GM12878 (cell line): Measurements from ENCODE around the gene REPS1. TPM values are rescaled to one million over a fixed set of nuclear protein-coding genes. Genes with fewer than 3 reads are reported as not detected.
"Not testable (repeated sequence)": the region's sequence is repeated elsewhere in the genome, so short reads cannot be mapped to it uniquely, and the experiment has no call there.

Experiments
- ATAC-seq: fragments of 200-7000 bp; cut with Tn5 transposase; 3 replicates; pipeline ENCODE4 v1.9.1; 2020; ENCODE audit warnings: mild to moderate bottlenecking, moderate library complexity
- BruUV-seq: library from RNA; stranded (reverse); fragments of 400-500 nt; replicated peaks from 2 replicates; lab custom pipeline; 2021; lab: Mats Ljungman, UMichigan
- CTCF ChIA-PET: fragments of 300-600 bp; sonication (Branson Sonifier 250); formaldehyde crosslinking; extraction: SDS; loops from one replicate; lab custom pipeline; 2021; ENCODE audit warnings: inconsistent platforms; lab: Yijun Ruan, JAX
- POLR2A ChIA-PET: fragments of 350-600 bp; formaldehyde crosslinking; extraction: SDS; loops from one replicate; lab custom pipeline; 2021; ENCODE audit warnings: inconsistent platforms; lab: Charles Lee
- RAD21 ChIA-PET: fragments of 300-600 bp; sonication (Branson Sonifier 250); formaldehyde crosslinking; loops from one replicate; lab custom pipeline; 2023; ENCODE audit warnings: antibody characterized with exemption; ENCODE audit not compliant: unreplicated experiment; lab: Charles Lee
- SMC1A ChIA-PET: fragments of 300-600 bp; sonication (Branson Sonifier 250); formaldehyde crosslinking; loops from one replicate; lab custom pipeline; 2023; ENCODE audit not compliant: unreplicated experiment, uncharacterized antibody; lab: Charles Lee
- DNase-seq: peaks from one replicate; pipeline ENCODE4 v3.0.0-alpha.2; 2011; ENCODE audit warnings: low read depth, low spot score
- FAIRE-seq: peaks from 3 replicates; lab custom pipeline; 2011; peaks lifted over from hg19 to GRCh38; lab: Jason Lieb, UNC
- H2AFZ ChIP-seq: 2 replicates; pipeline ENCODE4 v1.6.0; 2011; ENCODE audit warnings: low read depth, low read length, control low read depth; ENCODE audit not compliant: control insufficient read depth
- H3K27ac ChIP-seq: 2 replicates; pipeline ENCODE4 v1.5.1; 2011; ENCODE audit warnings: control low read depth; ENCODE audit not compliant: control insufficient read depth, insufficient read depth
- H3K27me3 ChIP-seq, 2 experiments: replicated peaks in 1 of 2; 2 replicates each; pipeline versions ENCODE4 v1.6.0 to v1.6.1; 2011; ENCODE audit warnings: low read length in 1 of 2; ENCODE audit not compliant: control insufficient read depth in 2 of 2, insufficient read depth in 2 of 2
- H3K36me3 ChIP-seq, 2 experiments: 2 replicates each; pipeline ENCODE4 v1.5.1; 2011; ENCODE audit warnings: low read length in 1 of 2; ENCODE audit not compliant: control insufficient read depth in 2 of 2, insufficient read depth in 2 of 2
- H3K4me1 ChIP-seq: 2 replicates; pipeline ENCODE4 v1.6.1; 2011; ENCODE audit warnings: mild to moderate bottlenecking, low read length, moderate library complexity, mixed read lengths; ENCODE audit not compliant: control insufficient read depth, insufficient read depth
- H3K4me2 ChIP-seq: 2 replicates; pipeline ENCODE4 v1.6.0; 2011; ENCODE audit warnings: control low read depth; ENCODE audit not compliant: control insufficient read depth, insufficient read depth
- H3K4me3 ChIP-seq: fragments of 200-600 bp; sonication (generic); 2 replicates; pipeline ENCODE4 v1.5.1; 2016
- H3K79me2 ChIP-seq: 2 replicates; pipeline ENCODE4 v1.6.0; 2011; ENCODE audit warnings: low read length; ENCODE audit not compliant: control insufficient read depth, insufficient read depth
- H3K9ac ChIP-seq: 2 replicates; pipeline ENCODE4 v1.8.0; 2011; ENCODE audit warnings: low read length, control low read depth, mixed read lengths; ENCODE audit not compliant: control insufficient read depth, insufficient read depth
- H3K9me3 ChIP-seq: replicated peaks from 3 replicates; pipeline ENCODE4 v1.5.1; 2011; ENCODE audit warnings: mild to moderate bottlenecking, low read length; ENCODE audit not compliant: control insufficient read depth, insufficient read depth
- H4K20me1 ChIP-seq: 2 replicates; pipeline ENCODE4 v1.6.0; 2011; ENCODE audit not compliant: control insufficient read depth, insufficient read depth
- ATF7 ChIP-seq: fragments of 450-650 bp; IDR thresholded peaks from 2 replicates; pipeline ENCODE4 v1.6.1; 2016; ENCODE audit warnings: low read depth, mild to moderate bottlenecking
- BHLHE40 ChIP-seq, 2 experiments: fragments of 450-650 bp in 1 of 2; IDR thresholded peaks; 2 replicates each; pipeline ENCODE4 v1.6.1; 2011 to 2017; ENCODE audit warnings: low read depth in 2 of 2, borderline replicate concordance in 1 of 2, improper control_type of control experiment in 1 of 2, low read length in 1 of 2, mild to moderate bottlenecking in 1 of 2
- BRCA1 ChIP-seq: IDR thresholded peaks from 2 replicates; pipeline ENCODE4 v1.6.1; 2011; ENCODE audit warnings: low read depth, low read length, improper control_type of control experiment
- CEBPB ChIP-seq, 2 experiments: fragments of 150-350 bp in 1 of 2; IDR thresholded peaks; 2 replicates each; pipeline ENCODE4 v1.6.1; 2012 to 2014; ENCODE audit warnings: low read depth in 2 of 2, low read length in 2 of 2, borderline replicate concordance in 1 of 2, inconsistent platforms in 1 of 2
- FOXK2 ChIP-seq: fragments of 450-650 bp; IDR thresholded peaks from 2 replicates; pipeline ENCODE4 v1.6.1; 2017; ENCODE audit warnings: mild to moderate bottlenecking, moderate library complexity
- FOXM1 ChIP-seq: IDR thresholded peaks from 2 replicates; pipeline ENCODE4 v1.6.1; 2012; ENCODE audit warnings: low read depth, mild to moderate bottlenecking, inconsistent platforms, low read length, moderate library complexity
- IKZF2 ChIP-seq, 2 experiments: fragments of 450-650 bp; IDR thresholded peaks; 2 replicates each; pipeline ENCODE4 v1.6.1; 2017; ENCODE audit warnings: mild to moderate bottlenecking in 2 of 2, moderate library complexity in 2 of 2
- JUNB ChIP-seq: IDR thresholded peaks from 2 replicates; pipeline ENCODE4 v1.6.1; 2016; ENCODE audit warnings: antibody characterized with exemption, mild to moderate bottlenecking
- MEF2A ChIP-seq: IDR thresholded peaks from 2 replicates; pipeline ENCODE4 v1.6.1; 2011; ENCODE audit warnings: low read depth, mild to moderate bottlenecking, low read length, moderate library complexity; ENCODE audit not compliant: insufficient read depth
- MEF2B ChIP-seq: fragments of 450-650 bp; IDR thresholded peaks from 2 replicates; pipeline ENCODE4 v1.6.1; 2018; ENCODE audit warnings: mild to moderate bottlenecking, moderate library complexity; ENCODE audit not compliant: partially characterized antibody, poor library complexity, severe bottlenecking
- MTA2 ChIP-seq: fragments of 450-650 bp; IDR thresholded peaks from 2 replicates; pipeline ENCODE4 v1.6.1; 2016; ENCODE audit warnings: low read depth, mild to moderate bottlenecking, moderate library complexity
- NFYB ChIP-seq: IDR thresholded peaks from 2 replicates; pipeline ENCODE4 v1.6.1; 2011; ENCODE audit warnings: low read depth, mild to moderate bottlenecking, low read length, improper control_type of control experiment, moderate library complexity; ENCODE audit not compliant: insufficient read depth
- POU2F2 ChIP-seq: IDR thresholded peaks from 3 replicates; pipeline ENCODE4 v1.6.1; 2011; ENCODE audit warnings: low read depth, mild to moderate bottlenecking, low read length, borderline replicate concordance
- RAD51 ChIP-seq: fragments of 450-650 bp; IDR thresholded peaks from 2 replicates; pipeline ENCODE4 v1.6.1; 2016; ENCODE audit warnings: moderate library complexity, mild to moderate bottlenecking, inconsistent platforms
- RELA ChIP-seq: fragments of 450-650 bp; IDR thresholded peaks from 2 replicates; pipeline ENCODE4 v1.8.0; 2014; ENCODE audit warnings: borderline replicate concordance; ENCODE audit not compliant: partially characterized antibody
- SREBF2 ChIP-seq: IDR thresholded peaks from 2 replicates; pipeline ENCODE4 v1.6.1; 2012; ENCODE audit warnings: mild to moderate bottlenecking, low read length
- ZNF207 ChIP-seq: fragments of 450-650 bp; IDR thresholded peaks from 2 replicates; pipeline ENCODE4 v1.6.1; 2014; ENCODE audit warnings: antibody characterized with exemption, mild to moderate bottlenecking, borderline replicate concordance
- WGBS: methylation state at CpG from one replicate; pipeline ENCODE4 v1.1.6; 2016; ENCODE audit warnings: low lambda C conversion rate; ENCODE audit not compliant: insufficient replicate concordance, insufficient coverage; ENCODE audit errors: missing lambda C conversion rate; 5-methylcytosine and 5-hydroxymethylcytosine counted together
- in situ Hi-C: fragments of 300-500 bp; cut with MboI; formaldehyde crosslinking; loops from 9 replicates; pipeline ENCODE4 v1.14.3; 2018; ENCODE audit warnings: mixed read lengths
- intact Hi-C: fragments of 100-400 bp; cut with micrococcal nuclease; formaldehyde crosslinking; loops from one replicate; pipeline ENCODE4 v1.14.2; 2022; ENCODE audit not compliant: unreplicated experiment
- polyA plus RNA-seq, 11 experiments: library from polyadenylated mRNA; depleted of rRNA in 4 of 11; unstranded in 6 of 11; stranded (reverse) in 5 of 11; fragments of >200 nt; fragmentation: Nextera tagmentation in 4 of 11; fragmentation: Illumina TruSeq in 1 of 11; extraction: Ambion mirVana in 4 of 11; extraction: Trizol in 1 of 11; gene quantifications; 1 replicate in 1 of 11; 2 replicates in 10 of 11; pipeline versions ENCODE4 v1.2.1 to v1.2.3, GENCODE V29; 2011 to 2016; ENCODE audit warnings: inconsistent platforms in 2 of 11, missing spikeins in 2 of 11, low read depth in 1 of 11
- total RNA-seq, 4 experiments: library from RNA; depleted of rRNA in 3 of 4; stranded (reverse); fragments of >200 nt in 3 of 4; fragmentation: Illumina TruSeq in 1 of 4; extraction: Trizol in 1 of 4; gene quantifications; 2 replicates each; pipeline versions ENCODE4 v1.2.1 to v1.2.3, GENCODE V29; 2013 to 2021
- TF ChIP-seq, protein P1 (sequence below): IDR thresholded peaks from 2 replicates; pipeline ENCODE4 v1.6.1; 2011; ENCODE audit warnings: borderline replicate concordance, low read depth, mild to moderate bottlenecking, moderate library complexity, mixed read lengths, low read length; ENCODE audit not compliant: insufficient read depth; ENCODE audit errors: extremely low read length

Gene REPS1
- total and polyA plus RNA-seq, 10 of the 15 experiments (the other 5 are each of a cell fraction or from before 2014, with no cell fraction given), result 13.7 to 59.3 (median 31.7) TPM

DNA sequence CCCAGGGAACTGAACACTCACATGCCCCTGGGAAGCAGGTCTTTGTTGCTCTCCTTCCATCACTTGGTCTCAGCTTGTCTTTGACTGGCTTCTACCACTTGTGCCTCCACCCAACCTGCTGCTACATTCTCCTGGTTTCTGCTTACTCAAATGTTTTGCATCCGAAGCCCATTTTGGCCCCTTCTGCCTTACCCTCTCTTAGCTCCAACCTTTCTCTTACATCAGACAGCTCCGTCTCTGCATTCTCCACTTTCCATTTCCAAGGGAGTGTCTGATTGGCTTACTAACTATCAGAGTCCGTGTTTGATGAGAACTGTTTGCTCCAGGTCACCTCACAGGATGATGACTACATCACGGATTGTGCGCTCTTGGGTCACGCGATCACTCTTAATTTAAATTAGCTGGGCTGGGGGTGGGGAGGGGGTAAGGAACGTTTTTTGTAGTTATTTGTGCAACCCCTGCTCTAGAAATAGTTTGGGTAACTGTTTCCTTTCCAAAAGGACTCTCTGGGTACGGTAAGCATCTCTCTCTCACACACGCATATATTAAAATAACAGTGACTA lies 39.6 kb upstream of the REPS1 start (continued):
- TF ChIP-seq, protein P1, sequence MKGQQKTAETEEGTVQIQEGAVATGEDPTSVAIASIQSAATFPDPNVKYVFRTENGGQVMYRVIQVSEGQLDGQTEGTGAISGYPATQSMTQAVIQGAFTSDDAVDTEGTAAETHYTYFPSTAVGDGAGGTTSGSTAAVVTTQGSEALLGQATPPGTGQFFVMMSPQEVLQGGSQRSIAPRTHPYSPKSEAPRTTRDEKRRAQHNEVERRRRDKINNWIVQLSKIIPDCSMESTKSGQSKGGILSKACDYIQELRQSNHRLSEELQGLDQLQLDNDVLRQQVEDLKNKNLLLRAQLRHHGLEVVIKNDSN, result no peak
- no peak for TF ChIP-seq RELA
- TF ChIP-seq CEBPB (IDR thresholded peaks at IDR 0.05; ENCODE audit: borderline replicate concordance in 1 of 2, low read depth in 2 of 2, low read length in 2 of 2), result no peak
- TF ChIP-seq ZNF207, result no peak
- peak; percentile 76 to 79 for TF ChIP-seq BHLHE40 (IDR thresholded peaks at IDR 0.05; ENCODE audit: borderline replicate concordance in 1 of 2, low read depth in 2 of 2, low read length in 1 of 2)
- no peak for TF ChIP-seq FOXM1
- 0 out of 2 replicates have a peak, but pooled peaks have one; percentile 19 for TF ChIP-seq NFYB
- TF ChIP-seq RAD51, result peak; percentile 47
- 0 out of 2 replicates have a peak, but pooled peaks have one; percentile 30 for TF ChIP-seq MEF2A
- TF ChIP-seq SREBF2, result no peak
- no peak for TF ChIP-seq FOXK2
- TF ChIP-seq ATF7, result peak; percentile 29; the same call in 1 of the 2 replicates
- TF ChIP-seq BRCA1, result no peak
- TF ChIP-seq MEF2B, result peak; percentile 54
- peak in 1 of 2 experiments; percentile 12; a peak in 1 of 4 replicates for TF ChIP-seq IKZF2 (IDR thresholded peaks at IDR 0.05)
- no peak for TF ChIP-seq MTA2
- 0 out of 2 replicates have a peak, but pooled peaks have one; percentile 25 for TF ChIP-seq JUNB
- TF ChIP-seq POU2F2, result 0 out of 3 replicates have a peak, but pooled peaks have one; percentile 32

DNA sequence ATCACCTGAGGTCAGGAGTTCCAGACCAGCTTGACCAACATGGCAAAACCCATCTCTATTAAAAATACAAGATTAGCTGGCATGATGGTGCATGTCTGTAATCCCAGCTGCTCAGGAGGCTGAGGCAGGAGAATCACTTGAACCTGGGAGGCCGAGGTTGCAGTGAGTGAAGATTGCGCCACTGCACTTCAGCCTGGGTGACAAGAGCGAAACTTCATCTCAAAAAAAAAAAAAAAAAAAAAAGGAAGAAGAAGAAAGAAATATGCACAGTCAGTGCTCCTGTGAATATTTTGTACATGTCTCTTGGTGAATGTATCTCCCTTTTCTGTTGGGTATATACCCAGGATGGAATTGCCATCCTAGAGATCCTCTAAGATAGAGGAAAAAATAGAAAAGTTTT lies 37.4 kb upstream of the REPS1 start:
- H3K4me3 ChIP-seq, DNase-seq, RAD21 ChIA-PET, H3K9me3 ChIP-seq, H3K27me3 ChIP-seq, H2AFZ ChIP-seq, H3K27ac ChIP-seq, intact Hi-C loops, BruUV-seq, ATAC-seq, FAIRE-seq, in situ Hi-C loops, H4K20me1 ChIP-seq, H3K4me1 ChIP-seq, H3K4me2 ChIP-seq, H3K36me3 ChIP-seq, H3K9ac ChIP-seq: not testable (repeated sequence)
- POLR2A ChIA-PET, result interaction anchor here (0.7 kb wide), 1 partner anchor 1583 kb away, joined by 7 read pairs; no protein-coding TSS in a partner anchor
- SMC1A ChIA-PET, result interaction anchor here (0.7 kb wide), 1 partner anchor 920 kb away, joined by 3 read pairs; no protein-coding TSS in a partner anchor
- 100% methylated on average over 2 of the region's 3 CpGs for WGBS
- peaks cover 31% of the 10 kb centered on the region for H3K79me2 ChIP-seq
- CTCF ChIA-PET, result interaction anchor here (0.6 kb wide), 1 partner anchor 356 kb away, joined by 3 read pairs; no protein-coding TSS in a partner anchor
